HEK293T (cell line): ENCODE data around the gene ZER1.

Experiments
- ARNT ChIP-seq: fragments of 450-650 bp; IDR thresholded peaks from 2 replicates; pipeline ENCODE4 v1.6.1; 2017; ENCODE audit warnings: mild to moderate bottlenecking
- BHLHE40 ChIP-seq: fragments of 450-650 bp; IDR thresholded peaks from 2 replicates; pipeline ENCODE4 v1.6.1; 2016; ENCODE audit warnings: mild to moderate bottlenecking, moderate library complexity, borderline replicate concordance
- FOXA1 ChIP-seq: fragments of 450-650 bp; IDR thresholded peaks from 2 replicates; pipeline ENCODE4 v1.6.1; 2016; ENCODE audit warnings: mild to moderate bottlenecking
- HDGF ChIP-seq: fragments of 450-650 bp; IDR thresholded peaks from 2 replicates; pipeline ENCODE4 v1.6.1; 2017; ENCODE audit warnings: antibody characterized with exemption, borderline replicate concordance
- L3MBTL2 ChIP-seq: fragments of 450-650 bp; conservative IDR thresholded peaks from 2 replicates; pipeline ENCODE4 v1.6.1; 2016; ENCODE audit warnings: mild to moderate bottlenecking
- NFRKB ChIP-seq: fragments of 450-650 bp; IDR thresholded peaks from 2 replicates; pipeline ENCODE4 v1.6.1; 2016; ENCODE audit warnings: mild to moderate bottlenecking, moderate library complexity
- SP1 ChIP-seq: fragments of 450-650 bp; IDR thresholded peaks from 2 replicates; pipeline ENCODE4 v1.6.1; 2017
- SUZ12 ChIP-seq: fragments of 450-650 bp; IDR thresholded peaks from 2 replicates; pipeline ENCODE4 v1.6.1; 2016; ENCODE audit warnings: mild to moderate bottlenecking

GRCh38 chr9:128792134-128792533, 20.4 kb upstream of the ZER1 start:
- TF ChIP-seq ARNT (no peak), SP1 (no peak), BHLHE40 (no peak), L3MBTL2 (no peak), SUZ12 (no peak), HDGF (no peak), FOXA1 (no peak), NFRKB (no peak)
